ENCODE measurements around the gene PRRX2. TPM values are rescaled to one million over a fixed set of nuclear protein-coding genes. Genes with fewer than 3 reads are reported as not detected.

The PRRX2 gene
- total and polyA plus RNA-seq, 2 experiments from 2014 or later = 5.8 to 8.3 TPM

DNA sequence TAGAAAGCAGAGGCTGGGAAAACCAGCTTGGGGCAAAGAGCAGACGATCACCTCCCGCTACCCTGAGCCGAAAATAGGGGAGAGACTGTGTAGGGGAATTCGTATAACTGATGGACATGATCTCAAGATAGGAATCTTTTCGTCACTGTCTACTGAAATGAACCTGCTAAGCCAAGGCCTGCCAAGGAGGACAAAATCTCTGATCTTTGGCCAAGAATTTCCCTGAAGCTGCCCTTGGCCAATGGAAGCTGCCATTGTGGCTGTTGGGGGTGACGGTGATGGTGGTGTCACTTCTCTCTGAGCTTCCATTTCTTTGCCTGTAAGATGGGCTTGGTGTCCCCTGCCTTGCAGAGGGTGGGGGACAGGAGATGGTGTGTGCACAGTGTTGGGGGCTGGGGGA lies 90.7 kb downstream of the PRRX2 start (continued):
- TF ChIP-seq, protein P1, sequence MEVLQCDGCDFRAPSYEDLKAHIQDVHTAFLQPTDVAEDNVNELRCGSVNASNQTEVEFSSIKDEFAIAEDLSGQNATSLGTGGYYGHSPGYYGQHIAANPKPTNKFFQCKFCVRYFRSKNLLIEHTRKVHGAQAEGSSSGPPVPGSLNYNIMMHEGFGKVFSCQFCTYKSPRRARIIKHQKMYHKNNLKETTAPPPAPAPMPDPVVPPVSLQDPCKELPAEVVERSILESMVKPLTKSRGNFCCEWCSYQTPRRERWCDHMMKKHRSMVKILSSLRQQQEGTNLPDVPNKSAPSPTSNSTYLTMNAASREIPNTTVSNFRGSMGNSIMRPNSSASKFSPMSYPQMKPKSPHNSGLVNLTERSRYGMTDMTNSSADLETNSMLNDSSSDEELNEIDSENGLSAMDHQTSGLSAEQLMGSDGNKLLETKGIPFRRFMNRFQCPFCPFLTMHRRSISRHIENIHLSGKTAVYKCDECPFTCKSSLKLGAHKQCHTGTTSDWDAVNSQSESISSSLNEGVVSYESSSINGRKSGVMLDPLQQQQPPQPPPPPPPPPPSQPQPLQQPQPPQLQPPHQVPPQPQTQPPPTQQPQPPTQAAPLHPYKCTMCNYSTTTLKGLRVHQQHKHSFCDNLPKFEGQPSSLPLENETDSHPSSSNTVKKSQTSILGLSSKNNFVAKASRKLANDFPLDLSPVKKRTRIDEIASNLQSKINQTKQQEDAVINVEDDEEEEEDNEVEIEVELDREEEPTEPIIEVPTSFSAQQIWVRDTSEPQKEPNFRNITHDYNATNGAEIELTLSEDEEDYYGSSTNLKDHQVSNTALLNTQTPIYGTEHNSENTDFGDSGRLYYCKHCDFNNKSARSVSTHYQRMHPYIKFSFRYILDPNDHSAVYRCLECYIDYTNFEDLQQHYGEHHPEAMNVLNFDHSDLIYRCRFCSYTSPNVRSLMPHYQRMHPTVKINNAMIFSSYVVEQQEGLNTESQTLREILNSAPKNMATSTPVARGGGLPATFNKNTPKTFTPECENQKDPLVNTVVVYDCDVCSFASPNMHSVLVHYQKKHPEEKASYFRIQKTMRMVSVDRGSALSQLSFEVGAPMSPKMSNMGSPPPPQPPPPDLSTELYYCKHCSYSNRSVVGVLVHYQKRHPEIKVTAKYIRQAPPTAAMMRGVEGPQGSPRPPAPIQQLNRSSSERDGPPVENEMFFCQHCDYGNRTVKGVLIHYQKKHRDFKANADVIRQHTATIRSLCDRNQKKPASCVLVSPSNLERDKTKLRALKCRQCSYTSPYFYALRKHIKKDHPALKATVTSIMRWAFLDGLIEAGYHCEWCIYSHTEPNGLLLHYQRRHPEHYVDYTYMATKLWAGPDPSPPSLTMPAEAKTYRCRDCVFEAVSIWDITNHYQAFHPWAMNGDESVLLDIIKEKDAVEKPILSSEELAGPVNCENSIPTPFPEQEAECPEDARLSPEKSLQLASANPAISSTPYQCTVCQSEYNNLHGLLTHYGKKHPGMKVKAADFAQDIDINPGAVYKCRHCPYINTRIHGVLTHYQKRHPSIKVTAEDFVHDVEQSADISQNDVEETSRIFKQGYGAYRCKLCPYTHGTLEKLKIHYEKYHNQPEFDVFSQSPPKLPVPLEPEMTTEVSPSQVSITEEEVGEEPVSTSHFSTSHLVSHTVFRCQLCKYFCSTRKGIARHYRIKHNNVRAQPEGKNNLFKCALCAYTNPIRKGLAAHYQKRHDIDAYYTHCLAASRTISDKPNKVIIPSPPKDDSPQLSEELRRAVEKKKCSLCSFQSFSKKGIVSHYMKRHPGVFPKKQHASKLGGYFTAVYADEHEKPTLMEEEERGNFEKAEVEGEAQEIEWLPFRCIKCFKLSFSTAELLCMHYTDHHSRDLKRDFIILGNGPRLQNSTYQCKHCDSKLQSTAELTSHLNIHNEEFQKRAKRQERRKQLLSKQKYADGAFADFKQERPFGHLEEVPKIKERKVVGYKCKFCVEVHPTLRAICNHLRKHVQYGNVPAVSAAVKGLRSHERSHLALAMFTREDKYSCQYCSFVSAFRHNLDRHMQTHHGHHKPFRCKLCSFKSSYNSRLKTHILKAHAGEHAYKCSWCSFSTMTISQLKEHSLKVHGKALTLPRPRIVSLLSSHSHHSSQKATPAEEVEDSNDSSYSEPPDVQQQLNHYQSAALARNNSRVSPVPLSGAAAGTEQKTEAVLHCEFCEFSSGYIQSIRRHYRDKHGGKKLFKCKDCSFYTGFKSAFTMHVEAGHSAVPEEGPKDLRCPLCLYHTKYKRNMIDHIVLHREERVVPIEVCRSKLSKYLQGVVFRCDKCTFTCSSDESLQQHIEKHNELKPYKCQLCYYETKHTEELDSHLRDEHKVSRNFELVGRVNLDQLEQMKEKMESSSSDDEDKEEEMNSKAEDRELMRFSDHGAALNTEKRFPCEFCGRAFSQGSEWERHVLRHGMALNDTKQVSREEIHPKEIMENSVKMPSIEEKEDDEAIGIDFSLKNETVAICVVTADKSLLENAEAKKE (CRISPR knock-in tag; IDR thresholded peaks at IDR 0.05) = no peak
- TF ChIP-seq NANOG (IDR thresholded peaks at IDR 0.05; ENCODE audit: borderline replicate concordance) = no peak
- TF ChIP-seq, protein P2, sequence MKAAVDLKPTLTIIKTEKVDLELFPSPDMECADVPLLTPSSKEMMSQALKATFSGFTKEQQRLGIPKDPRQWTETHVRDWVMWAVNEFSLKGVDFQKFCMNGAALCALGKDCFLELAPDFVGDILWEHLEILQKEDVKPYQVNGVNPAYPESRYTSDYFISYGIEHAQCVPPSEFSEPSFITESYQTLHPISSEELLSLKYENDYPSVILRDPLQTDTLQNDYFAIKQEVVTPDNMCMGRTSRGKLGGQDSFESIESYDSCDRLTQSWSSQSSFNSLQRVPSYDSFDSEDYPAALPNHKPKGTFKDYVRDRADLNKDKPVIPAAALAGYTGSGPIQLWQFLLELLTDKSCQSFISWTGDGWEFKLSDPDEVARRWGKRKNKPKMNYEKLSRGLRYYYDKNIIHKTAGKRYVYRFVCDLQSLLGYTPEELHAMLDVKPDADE (IDR thresholded peaks at IDR 0.05) = no peak
- TF ChIP-seq ZNF331 (CRISPR knock-in tag; IDR thresholded peaks at IDR 0.05; ENCODE audit: low read depth) = no peak

DNA sequence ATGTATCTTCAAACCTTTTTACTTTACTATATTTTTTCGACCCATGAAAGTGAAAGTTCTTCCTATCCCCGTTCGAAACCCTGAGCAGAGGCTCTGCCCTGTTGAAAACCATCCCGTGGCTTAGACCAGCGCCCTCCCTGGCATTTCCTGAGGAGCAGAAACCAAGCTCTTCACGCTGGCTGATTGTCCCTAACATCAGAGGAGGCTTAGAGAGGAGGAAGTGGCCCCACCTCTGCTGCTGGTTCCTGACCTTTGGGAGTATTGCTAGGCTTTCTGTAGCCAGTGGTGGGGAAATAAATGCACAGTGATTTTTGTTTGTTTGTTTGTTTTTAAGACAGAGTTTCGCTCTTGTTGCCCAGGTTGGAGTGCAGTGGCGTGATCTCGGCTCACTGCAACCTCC lies 91.6 kb downstream of the PRRX2 start:
- Histone ChIP-seq H4K20me1 (replicated peaks; ENCODE audit: insufficient read depth) (no peaks in the 10 kb centered on the region), H3K9me2 (ENCODE audit: insufficient read depth) (no peaks in the 10 kb centered on the region), H3K36me3 (ENCODE audit: insufficient read depth) (no peaks in the 10 kb centered on the region), H2AFZ (no peak overlapping the region), H3K79me2 (replicated peaks; ENCODE audit: insufficient read depth) (no peaks in the 10 kb centered on the region), H3F3A (replicated peaks; ENCODE audit: low read depth) (0 out of 2 replicates have a peak, but pooled peaks cover 4% of the 10 kb centered on the region), H3K27ac (ENCODE audit: low read depth) (no peak overlapping the region), H3K4me2 (no peak overlapping the region), H3K4me3 (no peak overlapping the region), H3K27me3 (ENCODE audit: insufficient read depth) (no peaks in the 10 kb centered on the region), H3K4me1 (ENCODE audit: insufficient read depth) (peaks cover 9% of the 10 kb centered on the region)
- Mint-ChIP-seq H3K36me3 (ENCODE audit: low read depth) (no peaks in the 10 kb centered on the region), H3K4me3 (no peak overlapping the region), H3K27me3 (ENCODE audit: insufficient read depth, low read depth, poor library complexity) (peaks cover 8% of the 10 kb centered on the region), H3K27ac (no peak overlapping the region), H3K9me3 (no peaks in the 10 kb centered on the region), H3K4me1 (peaks cover 20% of the 10 kb centered on the region)
- ATAC-seq (no peak), DNase-seq (ENCODE audit: low spot score) (peak; percentile 17)
- no peak for TF ChIP-seq STAT1 (IDR thresholded peaks at IDR 0.05; ENCODE audit: unreplicated experiment)
- no peak for TF ChIP-seq EZH2 (IDR thresholded peaks at IDR 0.05; ENCODE audit: low read depth, unreplicated experiment)
- TF ChIP-seq, protein P3, sequence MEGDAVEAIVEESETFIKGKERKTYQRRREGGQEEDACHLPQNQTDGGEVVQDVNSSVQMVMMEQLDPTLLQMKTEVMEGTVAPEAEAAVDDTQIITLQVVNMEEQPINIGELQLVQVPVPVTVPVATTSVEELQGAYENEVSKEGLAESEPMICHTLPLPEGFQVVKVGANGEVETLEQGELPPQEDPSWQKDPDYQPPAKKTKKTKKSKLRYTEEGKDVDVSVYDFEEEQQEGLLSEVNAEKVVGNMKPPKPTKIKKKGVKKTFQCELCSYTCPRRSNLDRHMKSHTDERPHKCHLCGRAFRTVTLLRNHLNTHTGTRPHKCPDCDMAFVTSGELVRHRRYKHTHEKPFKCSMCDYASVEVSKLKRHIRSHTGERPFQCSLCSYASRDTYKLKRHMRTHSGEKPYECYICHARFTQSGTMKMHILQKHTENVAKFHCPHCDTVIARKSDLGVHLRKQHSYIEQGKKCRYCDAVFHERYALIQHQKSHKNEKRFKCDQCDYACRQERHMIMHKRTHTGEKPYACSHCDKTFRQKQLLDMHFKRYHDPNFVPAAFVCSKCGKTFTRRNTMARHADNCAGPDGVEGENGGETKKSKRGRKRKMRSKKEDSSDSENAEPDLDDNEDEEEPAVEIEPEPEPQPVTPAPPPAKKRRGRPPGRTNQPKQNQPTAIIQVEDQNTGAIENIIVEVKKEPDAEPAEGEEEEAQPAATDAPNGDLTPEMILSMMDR (conservative IDR thresholded peaks at IDR 0.05; ENCODE audit: low read depth in 2 of 2) = no peak
- no peak for TF ChIP-seq ZNF114 (CRISPR knock-in tag; IDR thresholded peaks at IDR 0.05)
- no peak for TF ChIP-seq NANOG (IDR thresholded peaks at IDR 0.05; ENCODE audit: borderline replicate concordance)

All from GM23338 (cell line).